Measurements from ENCODE around the gene FN1. TPM values are rescaled to one million over a fixed set of nuclear protein-coding genes. Genes with fewer than 3 reads are reported as not detected.

FN1 gene
- total RNA-seq, 2 donors from 2014 or later, result 84.2 to 257 TPM

- no peaks in the 10 kb centered on the region for H3K36me3 ChIP-seq
- DNase-seq (ENCODE audit: low spot score), result no peak
- intact Hi-C loops (cut with DNase I), result no loop called here
- no peaks in the 10 kb centered on the region for H3K9me3 ChIP-seq
- no peaks in the 10 kb centered on the region for H3K27me3 ChIP-seq (replicated peaks; ENCODE audit: insufficient read depth)
- H3K27ac ChIP-seq, result no peak overlapping the region
- TF ChIP-seq, protein P1, sequence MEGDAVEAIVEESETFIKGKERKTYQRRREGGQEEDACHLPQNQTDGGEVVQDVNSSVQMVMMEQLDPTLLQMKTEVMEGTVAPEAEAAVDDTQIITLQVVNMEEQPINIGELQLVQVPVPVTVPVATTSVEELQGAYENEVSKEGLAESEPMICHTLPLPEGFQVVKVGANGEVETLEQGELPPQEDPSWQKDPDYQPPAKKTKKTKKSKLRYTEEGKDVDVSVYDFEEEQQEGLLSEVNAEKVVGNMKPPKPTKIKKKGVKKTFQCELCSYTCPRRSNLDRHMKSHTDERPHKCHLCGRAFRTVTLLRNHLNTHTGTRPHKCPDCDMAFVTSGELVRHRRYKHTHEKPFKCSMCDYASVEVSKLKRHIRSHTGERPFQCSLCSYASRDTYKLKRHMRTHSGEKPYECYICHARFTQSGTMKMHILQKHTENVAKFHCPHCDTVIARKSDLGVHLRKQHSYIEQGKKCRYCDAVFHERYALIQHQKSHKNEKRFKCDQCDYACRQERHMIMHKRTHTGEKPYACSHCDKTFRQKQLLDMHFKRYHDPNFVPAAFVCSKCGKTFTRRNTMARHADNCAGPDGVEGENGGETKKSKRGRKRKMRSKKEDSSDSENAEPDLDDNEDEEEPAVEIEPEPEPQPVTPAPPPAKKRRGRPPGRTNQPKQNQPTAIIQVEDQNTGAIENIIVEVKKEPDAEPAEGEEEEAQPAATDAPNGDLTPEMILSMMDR (IDR thresholded peaks at IDR 0.05), result no peak
- no peak for TF ChIP-seq POLR2AphosphoS5 (IDR thresholded peaks at IDR 0.05)
- TF ChIP-seq POLR2A (IDR thresholded peaks at IDR 0.05), result no peak
- H3K4me3 ChIP-seq, result no peak overlapping the region
- WGBS, result 84% methylated on average over 6 of the region's 6 CpGs
- no peaks in the 10 kb centered on the region for H3K4me1 ChIP-seq (replicated peaks)
Measured at GRCh38 chr2:215451012-215451756, 15.3 kb upstream of the FN1 start.

- Histone ChIP-seq H3K27me3 (replicated peaks; ENCODE audit: insufficient read depth) (no peaks in the 10 kb centered on the region), H3K4me3 (no peak overlapping the region), H3K27ac (no peak overlapping the region), H3K36me3 (no peaks in the 10 kb centered on the region), H3K4me1 (replicated peaks) (no peaks in the 10 kb centered on the region), H3K9me3 (no peaks in the 10 kb centered on the region)
- no peak for TF ChIP-seq POLR2AphosphoS5 (IDR thresholded peaks at IDR 0.05)
- TF ChIP-seq POLR2A (IDR thresholded peaks at IDR 0.05), result no peak
- TF ChIP-seq, protein P1 (IDR thresholded peaks at IDR 0.05), result no peak
- intact Hi-C loops (cut with DNase I), result no loop called here
- DNase-seq (ENCODE audit: low spot score), result no peak
- 97% methylated on average over 4 of the region's 4 CpGs for WGBS
Measured at GRCh38 chr2:215450188-215451011, 14.5 kb upstream of the FN1 start.

DNA sequence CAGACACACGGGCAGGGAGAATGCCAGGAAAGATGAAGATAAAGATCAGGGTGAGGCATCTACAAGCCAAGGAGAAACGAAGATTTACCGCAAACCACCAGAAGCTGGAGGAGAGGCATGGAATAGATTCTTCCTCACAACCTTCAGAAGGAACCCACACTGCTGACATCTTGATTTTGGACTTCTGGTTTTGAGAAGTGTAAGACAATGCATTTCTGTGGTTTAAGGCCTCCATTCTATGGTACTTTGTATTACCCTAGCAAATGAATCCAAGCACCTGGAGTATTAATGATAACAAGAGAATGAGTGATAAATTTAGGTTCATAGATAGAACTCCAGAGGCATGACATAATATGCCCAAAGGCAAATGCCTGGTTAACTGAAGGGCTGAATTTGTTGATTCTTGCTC lies 11.8 kb upstream of the FN1 start:
- 51% methylated on average over 3 of the region's 3 CpGs for WGBS
- TF ChIP-seq, protein P1 (IDR thresholded peaks at IDR 0.05), result no peak
- TF ChIP-seq POLR2AphosphoS5 (IDR thresholded peaks at IDR 0.05) (no peak), POLR2A (IDR thresholded peaks at IDR 0.05) (no peak)
- H3K27ac ChIP-seq, result no peak overlapping the region
- no peaks in the 10 kb centered on the region for H3K27me3 ChIP-seq (replicated peaks; ENCODE audit: insufficient read depth)
- no peaks in the 10 kb centered on the region for H3K9me3 ChIP-seq
- H3K4me3 ChIP-seq, result no peak overlapping the region
- DNase-seq (ENCODE audit: low spot score), result no peak
- no peaks in the 10 kb centered on the region for H3K4me1 ChIP-seq (replicated peaks)
- H3K36me3 ChIP-seq, result no peaks in the 10 kb centered on the region
- intact Hi-C loops (cut with DNase I), result no loop called here

- intact Hi-C loops (cut with DNase I), result no loop called here
Measured at GRCh38 chr2:215447056-215447455, 11.2 kb upstream of the FN1 start.

More at GRCh38 chr2:215447056-215447455, 11.2 kb upstream of the FN1 start:
- Histone ChIP-seq H3K4me3 (no peak overlapping the region), H3K36me3 (no peaks in the 10 kb centered on the region), H3K27ac (no peak overlapping the region), H3K9me3 (no peaks in the 10 kb centered on the region), H3K4me1 (replicated peaks) (no peaks in the 10 kb centered on the region), H3K27me3 (replicated peaks; ENCODE audit: insufficient read depth) (no peaks in the 10 kb centered on the region)
- 68% methylated on average over 2 of the region's 2 CpGs for WGBS
- DNase-seq (ENCODE audit: low spot score), result no peak
- no peak for TF ChIP-seq POLR2A (IDR thresholded peaks at IDR 0.05)
- TF ChIP-seq, protein P1 (IDR thresholded peaks at IDR 0.05), result no peak

Data from prostate gland (tissue), 2 donors.